Smooth muscle cell of the coronary artery (primary cell): ENCODE results near the gene ULBP1. TPM values are rescaled to one million over a fixed set of nuclear protein-coding genes. Genes with fewer than 3 reads are reported as not detected.

Experiments
- total RNA-seq: library from RNA; depleted of rRNA; stranded (reverse); fragments of >200 nt; gene quantifications from 2 replicates; pipeline ENCODE4 v1.2.3, GENCODE V29; 2014; ENCODE audit warnings: low replicate concordance

The ULBP1 gene
- total RNA-seq: 0.30 TPM in 1 of 2 replicates, not detected in the other

GRCh38 chr6:149963462-149964307 is at the start of gene ULBP1:
Gene ULBP1 (plus strand): TSS chr6:149963943. CDS start chr6:149964050, 107 bp downstream.

GRCh38 chr6:149922642-149923326 is 41.0 kb upstream of the ULBP1 start, which contains the start of gene RAET1G:
Gene RAET1G (minus strand): TSS chr6:149923121. CDS start chr6:149923010, 111 bp downstream.

GRCh38 chr6:149941583-149942460 is 21.9 kb upstream of the ULBP1 start, which contains the start of gene ULBP2:
Gene ULBP2 (plus strand): TSS chr6:149942014. CDS start chr6:149942073, 59 bp downstream.

Other genes with a start within 250 kb of the ULBP1 start
- 2.9 and 5.0 TPM in 2 replicates for gene LATS1, start 245.8 kb upstream of the ULBP1 start, total RNA-seq
- gene NUP43, start 217.4 kb upstream of the ULBP1 start, total RNA-seq: 11.3 and 17.8 TPM in 2 replicates
- 104 and 114 TPM in 2 replicates for gene PCMT1, start 214.2 kb upstream of the ULBP1 start, total RNA-seq
- gene LRP11, start 99.6 kb upstream of the ULBP1 start, total RNA-seq: 28.8 and 44.4 TPM in 2 replicates
- gene RAET1E, start 65.8 kb upstream of the ULBP1 start, total RNA-seq: 0.15 and 0.47 TPM in 2 replicates
- gene RAET1G, start 40.8 kb upstream of the ULBP1 start, total RNA-seq: 0.23 and 3.3 TPM in 2 replicates
- 1.9 and 7.7 TPM in 2 replicates for gene ULBP2, start 21.9 kb upstream of the ULBP1 start, total RNA-seq
- gene RAET1L, start 61.6 kb downstream of the ULBP1 start, total RNA-seq: not detected in 2 replicates
- gene ULBP3, start 105.2 kb downstream of the ULBP1 start, total RNA-seq: 5.0 and 5.2 TPM in 2 replicates
- 0.90 and 3.2 TPM in 2 replicates for gene PPP1R14C, start 179.1 kb downstream of the ULBP1 start, total RNA-seq